SH-SY5Y (cell line): ENCODE measurements around the gene DLX3.

Experiments
- GATA2 ChIP-seq: IDR thresholded peaks from 2 replicates; pipeline ENCODE4 v1.6.1; 2011; ENCODE audit warnings: mild to moderate bottlenecking, low read depth, low read length
- GATA3 ChIP-seq: IDR thresholded peaks from 2 replicates; pipeline ENCODE4 v1.6.1; 2011; ENCODE audit warnings: low read depth, mild to moderate bottlenecking, low read length, moderate library complexity

DNA sequence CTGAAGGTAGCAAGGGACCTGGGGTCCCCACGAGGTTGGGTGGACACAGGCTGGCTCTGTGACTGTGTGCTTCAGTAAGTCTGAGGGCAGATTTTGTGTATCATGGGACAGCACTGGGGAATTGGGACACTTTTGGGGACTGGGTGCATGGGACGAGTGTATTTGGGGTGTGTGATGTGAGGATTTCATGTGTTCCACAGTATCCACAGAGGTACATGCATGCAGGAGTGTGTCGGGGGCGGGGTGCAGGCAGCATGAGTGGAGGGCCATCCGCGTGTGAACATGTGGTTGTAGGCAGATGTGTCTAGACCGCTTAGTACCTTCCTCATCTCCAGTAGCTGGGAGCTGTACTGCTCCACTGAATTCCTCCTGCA is 1.1 kb upstream of the DLX3 start:
- TF ChIP-seq GATA3 (no peak), GATA2 (no peak)
